Glomerular visceral epithelial cell (primary cell): ENCODE data around the gene KRT20.

Source experiments
- DNase-seq: peaks from one replicate; pipeline ENCODE4 v3.0.0-alpha.2; 2016; ENCODE audit errors: extremely low spot score

KRT20 gene

GRCh38 chr17:40850293-40850972 lies 34.6 kb downstream of the KRT20 start:
- no peak for DNase-seq

- DNase-seq: no peak
These were observed 35.3 kb downstream of the KRT20 start for GRCh38 chr17:40849723-40850122.

DNA sequence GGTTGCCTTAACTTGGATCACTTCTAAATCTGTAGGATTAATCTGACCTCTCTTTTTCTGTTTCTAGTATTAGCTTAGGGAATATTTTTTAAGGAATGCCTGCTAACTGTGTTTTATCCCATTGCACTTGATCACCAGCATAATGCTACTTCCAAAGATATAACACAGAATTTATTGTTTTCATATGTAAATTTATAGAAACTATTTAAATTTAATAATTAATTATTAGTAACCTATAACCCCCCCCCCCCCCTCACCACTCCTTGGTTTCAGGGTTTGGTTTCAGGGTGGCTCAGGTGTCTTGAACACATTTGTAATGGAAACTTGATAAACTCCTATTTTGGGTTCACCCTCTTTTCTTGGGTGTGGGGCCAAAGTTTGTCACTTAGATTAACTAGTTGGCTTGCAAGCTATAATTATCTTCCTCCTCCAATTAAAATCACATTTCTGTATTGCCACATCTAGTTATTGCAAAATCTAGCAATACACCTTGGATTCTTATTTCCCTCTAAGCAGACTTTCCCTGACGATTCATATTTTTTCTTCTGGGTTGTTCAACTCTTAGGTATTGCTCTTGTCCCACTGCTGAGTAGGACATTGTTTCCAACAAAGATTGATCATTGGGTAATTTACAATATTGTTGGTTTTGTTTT lies 36.3 kb downstream of the KRT20 start:
- DNase-seq: no peak

- DNase-seq: no peak
These were observed 38.4 kb downstream of the KRT20 start for GRCh38 chr17:40846515-40847144.

- DNase-seq: no peak
These were observed 40.4 kb downstream of the KRT20 start for GRCh38 chr17:40844671-40845107.

- DNase-seq: no peak
These were observed 41.8 kb downstream of the KRT20 start for GRCh38 chr17:40843242-40843641.

DNA sequence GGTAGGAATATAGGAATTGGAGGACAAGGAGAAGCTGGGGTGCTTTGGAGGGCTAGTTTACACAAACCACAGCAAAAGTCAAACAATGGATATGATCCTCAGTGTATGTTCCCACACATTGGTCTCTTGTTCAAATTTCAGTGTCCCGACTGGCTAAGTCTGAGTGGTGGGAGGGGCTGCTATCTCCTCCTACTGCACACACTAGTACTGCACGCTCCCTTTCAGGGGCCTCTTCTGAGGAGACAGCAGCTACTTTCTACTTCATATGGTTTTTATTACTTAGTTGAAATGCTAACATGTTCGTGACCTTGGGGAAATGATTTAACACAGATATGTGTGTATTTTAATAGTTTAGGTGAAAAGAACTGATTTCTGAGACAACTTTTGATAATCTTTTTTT lies 43.8 kb downstream of the KRT20 start:
- DNase-seq: no peak

DNA sequence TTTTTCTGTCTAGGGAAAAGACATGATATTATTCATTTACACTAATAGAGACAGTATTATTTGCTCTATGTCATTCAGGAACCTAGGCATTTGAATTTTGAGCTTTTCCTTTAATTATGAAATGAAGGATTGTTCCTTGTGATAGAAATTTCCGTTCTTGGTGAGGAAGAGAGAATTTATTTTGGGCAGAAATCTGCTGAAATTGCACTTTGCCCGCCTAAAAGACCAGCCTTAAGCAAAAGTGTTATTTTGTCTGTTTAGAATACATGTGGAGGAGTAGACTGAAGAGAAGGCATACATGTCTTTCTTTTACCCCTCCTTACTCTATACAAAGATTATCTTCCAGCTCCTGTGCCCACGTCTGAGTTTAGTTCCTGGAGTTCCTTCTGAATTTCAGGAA lies 45.8 kb downstream of the KRT20 start:
- no peak for DNase-seq

GRCh38 chr17:40836020-40836419 lies 49.0 kb downstream of the KRT20 start:
- no peak for DNase-seq

DNA sequence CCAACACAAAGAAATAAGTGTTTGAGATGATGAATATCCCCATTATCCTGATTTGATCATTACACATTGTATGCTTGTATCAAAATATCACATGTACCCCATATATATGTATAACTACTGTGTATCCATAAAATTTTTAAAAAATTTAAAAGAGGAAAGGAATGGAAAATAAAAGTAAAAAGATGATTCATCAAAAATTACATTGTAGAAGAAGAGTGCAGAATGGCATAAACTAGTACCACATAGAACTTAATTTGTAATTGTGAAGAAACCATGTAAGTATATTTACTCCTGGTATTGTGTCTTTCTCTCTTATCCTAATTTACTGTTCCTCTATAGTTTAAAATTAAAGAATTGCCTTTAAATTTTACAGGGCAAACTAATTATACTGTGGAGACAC lies 51.2 kb downstream of the KRT20 start:
- DNase-seq: no peak

DNA sequence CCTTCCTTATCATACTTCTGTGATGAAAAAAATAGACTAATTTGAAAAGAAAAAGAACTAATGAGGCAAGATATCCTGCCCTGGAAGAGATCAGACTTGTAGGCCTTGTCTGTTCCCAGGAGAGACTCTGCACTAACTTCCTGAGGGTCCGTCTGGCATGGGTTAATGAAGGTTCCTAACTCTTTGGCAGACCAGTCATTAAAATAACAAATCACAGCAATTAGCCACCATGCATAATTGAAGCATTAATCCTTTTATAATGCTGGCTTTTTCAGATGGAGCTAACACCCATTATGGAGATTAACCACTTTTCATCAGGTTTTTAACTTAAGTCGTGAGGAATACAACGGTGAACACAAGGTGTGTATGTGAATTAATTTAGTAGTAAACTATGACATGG lies 52.2 kb downstream of the KRT20 start:
- no peak for DNase-seq

DNA sequence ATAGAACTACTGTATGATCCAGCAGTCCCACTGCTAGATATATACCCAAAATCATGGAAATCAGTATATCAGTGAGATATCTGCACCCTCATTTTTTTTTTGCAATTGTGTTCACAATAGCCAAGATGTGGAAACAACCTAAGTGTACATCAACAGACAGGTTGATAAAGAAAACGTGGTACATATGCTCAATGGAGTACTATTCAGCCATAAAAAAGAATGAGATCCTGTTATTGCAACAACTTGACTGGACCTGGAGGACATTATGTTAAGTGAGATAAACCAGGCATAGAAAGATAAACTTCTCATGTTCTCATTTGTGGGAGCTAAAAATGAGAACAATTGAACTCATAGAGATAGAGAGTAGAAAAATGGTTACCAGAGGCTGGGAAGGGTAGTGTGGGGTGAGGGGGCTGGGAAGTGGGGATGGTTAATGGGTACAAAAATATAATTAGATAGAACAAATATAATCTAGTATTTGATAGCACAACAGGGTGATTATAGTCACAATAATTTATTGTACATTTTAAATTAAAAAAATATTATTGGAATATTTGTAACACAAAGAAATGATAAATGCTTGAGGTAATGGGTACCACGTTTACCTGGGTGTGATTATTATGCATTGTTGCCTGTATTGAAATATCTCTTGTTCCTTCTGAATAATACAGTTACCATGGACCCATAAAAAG lies 54.8 kb downstream of the KRT20 start:
- DNase-seq: no peak

DNA sequence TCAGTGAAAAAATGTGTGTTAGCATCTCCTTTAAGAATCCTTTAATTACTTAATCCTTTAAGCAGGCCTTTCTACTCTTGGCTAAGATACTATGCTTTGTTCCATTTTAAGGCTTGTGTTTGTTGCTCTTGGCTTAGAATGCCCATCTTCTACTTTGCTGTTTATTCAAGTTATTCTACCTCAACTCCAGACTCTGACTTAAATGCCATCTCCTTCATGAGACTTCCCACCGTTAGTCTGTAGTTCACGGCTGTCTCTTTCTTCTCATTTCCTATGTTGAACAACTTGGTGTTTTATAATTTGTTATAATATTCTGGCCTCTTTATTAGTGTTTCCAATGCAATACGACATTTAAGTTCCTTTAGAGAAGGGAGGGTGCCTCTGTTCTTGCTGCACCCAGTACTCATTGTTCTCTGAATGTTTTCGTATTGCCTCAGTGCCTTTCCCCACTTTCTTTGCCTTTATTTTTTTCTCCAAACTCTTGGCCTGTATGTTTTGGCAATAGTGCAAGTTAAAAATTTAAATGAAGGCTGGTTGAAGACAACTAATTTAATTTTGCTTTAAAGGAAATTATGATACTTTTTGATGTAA lies 56.5 kb downstream of the KRT20 start:
- DNase-seq: no peak

GRCh38 chr17:40827746-40828453 lies 57.1 kb downstream of the KRT20 start:
- DNase-seq: no peak
